Astrocyte of the spinal cord (primary cell): Measurements from ENCODE around the gene KREMEN2.

Experiments
- DNase-seq: peaks from one replicate; pipeline ENCODE4 v3.0.0; 2011; ENCODE audit warnings: low read depth, low spot score
- H3K4me3 ChIP-seq: 2 replicates; pipeline ENCODE4 v1.5.1; 2011; ENCODE audit warnings: low read depth, mild to moderate bottlenecking, low read length, moderate library complexity
- in situ Hi-C: cut with HindIII; loops from 2 replicates; pipeline ENCODE4 v1.10.0; 2017; ENCODE audit warnings: low sequenced_read_pairs
- TF ChIP-seq, protein P1 (sequence below): IDR thresholded peaks from 2 replicates; pipeline ENCODE4 v1.5.1; 2012; ENCODE audit warnings: low read depth, mild to moderate bottlenecking, low read length, inconsistent platforms

The KREMEN2 gene

DNA sequence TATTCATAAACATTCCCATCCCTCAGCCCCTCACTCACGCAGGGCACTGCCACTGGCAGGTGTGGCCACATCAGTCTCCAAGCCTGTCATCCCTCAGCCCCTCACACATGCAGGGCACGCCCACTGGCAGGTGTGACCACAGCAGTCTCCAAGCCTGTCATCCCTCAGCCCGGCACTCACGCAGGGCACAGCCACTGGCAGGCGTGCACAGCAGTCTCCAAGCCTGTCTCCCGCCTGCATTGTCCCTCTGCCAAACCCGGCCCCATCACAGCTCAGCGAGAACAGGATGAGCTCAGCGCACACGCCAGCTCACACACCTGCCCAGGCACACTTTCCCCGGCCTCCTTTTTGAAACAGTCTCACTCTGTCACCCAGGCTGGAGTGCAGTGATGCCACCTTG lies 11.4 kb upstream of the KREMEN2 start:
- DNase-seq: no peak
- TF ChIP-seq, protein P1, sequence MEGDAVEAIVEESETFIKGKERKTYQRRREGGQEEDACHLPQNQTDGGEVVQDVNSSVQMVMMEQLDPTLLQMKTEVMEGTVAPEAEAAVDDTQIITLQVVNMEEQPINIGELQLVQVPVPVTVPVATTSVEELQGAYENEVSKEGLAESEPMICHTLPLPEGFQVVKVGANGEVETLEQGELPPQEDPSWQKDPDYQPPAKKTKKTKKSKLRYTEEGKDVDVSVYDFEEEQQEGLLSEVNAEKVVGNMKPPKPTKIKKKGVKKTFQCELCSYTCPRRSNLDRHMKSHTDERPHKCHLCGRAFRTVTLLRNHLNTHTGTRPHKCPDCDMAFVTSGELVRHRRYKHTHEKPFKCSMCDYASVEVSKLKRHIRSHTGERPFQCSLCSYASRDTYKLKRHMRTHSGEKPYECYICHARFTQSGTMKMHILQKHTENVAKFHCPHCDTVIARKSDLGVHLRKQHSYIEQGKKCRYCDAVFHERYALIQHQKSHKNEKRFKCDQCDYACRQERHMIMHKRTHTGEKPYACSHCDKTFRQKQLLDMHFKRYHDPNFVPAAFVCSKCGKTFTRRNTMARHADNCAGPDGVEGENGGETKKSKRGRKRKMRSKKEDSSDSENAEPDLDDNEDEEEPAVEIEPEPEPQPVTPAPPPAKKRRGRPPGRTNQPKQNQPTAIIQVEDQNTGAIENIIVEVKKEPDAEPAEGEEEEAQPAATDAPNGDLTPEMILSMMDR: no peak
- in situ Hi-C loops: no loop called here
- H3K4me3 ChIP-seq: no peak overlapping the region

DNA sequence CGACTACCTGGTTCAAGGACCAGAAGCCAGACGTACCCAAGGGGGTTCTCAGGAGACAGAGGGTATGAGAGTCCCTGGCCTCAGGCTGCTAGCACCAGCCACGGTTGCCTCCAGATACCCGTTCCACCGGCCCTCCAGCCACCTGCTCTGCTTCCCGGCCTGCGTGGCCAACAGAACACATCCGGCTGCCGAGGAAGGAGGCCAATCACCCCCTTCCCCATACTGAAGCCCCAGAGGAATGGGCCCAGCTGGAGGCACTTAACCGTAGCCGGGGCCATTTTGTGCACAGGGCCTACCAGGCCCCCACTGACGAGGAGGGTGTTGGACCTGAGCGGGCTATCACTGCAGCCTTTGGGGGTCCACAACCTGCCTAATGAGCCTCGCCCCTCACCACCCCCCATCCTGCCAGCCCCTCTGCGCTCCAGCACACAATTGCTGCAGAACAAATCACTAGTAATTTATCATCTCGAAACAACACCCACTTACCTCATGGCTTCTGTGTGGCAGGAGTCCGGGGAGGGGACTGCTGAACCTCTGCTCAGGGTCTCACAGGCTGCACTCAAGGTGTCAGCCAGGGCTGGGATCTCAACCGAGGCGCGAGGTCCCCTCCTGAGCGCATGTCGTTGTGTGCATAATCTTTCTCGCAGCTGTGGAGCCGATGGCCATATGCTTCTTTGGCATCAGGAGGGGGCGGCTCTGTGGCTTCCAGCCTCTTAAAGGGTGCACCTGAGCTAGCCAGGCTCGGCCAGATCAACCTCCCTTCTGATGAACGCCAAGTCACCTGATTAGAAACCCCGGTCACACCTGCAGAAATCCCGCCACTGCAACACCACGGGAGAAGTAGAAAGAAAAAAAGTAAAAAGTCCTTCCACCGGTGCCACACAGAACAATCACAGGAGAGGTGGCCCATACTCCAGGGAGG lies 10.1 kb upstream of the KREMEN2 start:
- no peak for DNase-seq
- TF ChIP-seq, protein P1: no peak
- no peak overlapping the region for H3K4me3 ChIP-seq
- in situ Hi-C loops: no loop called here

GRCh38 chr16:2954656-2955381 lies 9.3 kb upstream of the KREMEN2 start:
- no peak overlapping the region for H3K4me3 ChIP-seq
- TF ChIP-seq, protein P1: no peak
- in situ Hi-C loops: no loop called here
- DNase-seq: no peak

DNA sequence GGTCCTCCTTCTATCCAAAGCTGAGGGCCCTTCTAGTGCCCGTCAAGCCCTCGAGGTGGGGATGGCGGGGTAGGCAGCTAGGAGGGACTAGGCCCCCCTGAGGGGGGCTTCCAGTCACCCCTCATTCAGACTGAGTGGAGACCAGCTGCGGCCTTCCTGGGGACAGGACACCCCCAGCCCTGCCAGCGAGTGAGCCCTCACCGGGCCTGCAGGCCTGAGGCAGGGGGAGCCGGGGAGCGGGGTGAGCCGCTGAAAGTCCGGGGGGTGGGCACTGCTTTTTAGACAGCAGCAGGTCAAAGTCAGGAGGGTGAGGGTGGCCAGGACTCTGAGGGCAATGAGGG lies 8.7 kb upstream of the KREMEN2 start:
- H3K4me3 ChIP-seq: no peak overlapping the region
- in situ Hi-C loops: no loop called here
- TF ChIP-seq, protein P1: no peak
- no peak for DNase-seq

DNA sequence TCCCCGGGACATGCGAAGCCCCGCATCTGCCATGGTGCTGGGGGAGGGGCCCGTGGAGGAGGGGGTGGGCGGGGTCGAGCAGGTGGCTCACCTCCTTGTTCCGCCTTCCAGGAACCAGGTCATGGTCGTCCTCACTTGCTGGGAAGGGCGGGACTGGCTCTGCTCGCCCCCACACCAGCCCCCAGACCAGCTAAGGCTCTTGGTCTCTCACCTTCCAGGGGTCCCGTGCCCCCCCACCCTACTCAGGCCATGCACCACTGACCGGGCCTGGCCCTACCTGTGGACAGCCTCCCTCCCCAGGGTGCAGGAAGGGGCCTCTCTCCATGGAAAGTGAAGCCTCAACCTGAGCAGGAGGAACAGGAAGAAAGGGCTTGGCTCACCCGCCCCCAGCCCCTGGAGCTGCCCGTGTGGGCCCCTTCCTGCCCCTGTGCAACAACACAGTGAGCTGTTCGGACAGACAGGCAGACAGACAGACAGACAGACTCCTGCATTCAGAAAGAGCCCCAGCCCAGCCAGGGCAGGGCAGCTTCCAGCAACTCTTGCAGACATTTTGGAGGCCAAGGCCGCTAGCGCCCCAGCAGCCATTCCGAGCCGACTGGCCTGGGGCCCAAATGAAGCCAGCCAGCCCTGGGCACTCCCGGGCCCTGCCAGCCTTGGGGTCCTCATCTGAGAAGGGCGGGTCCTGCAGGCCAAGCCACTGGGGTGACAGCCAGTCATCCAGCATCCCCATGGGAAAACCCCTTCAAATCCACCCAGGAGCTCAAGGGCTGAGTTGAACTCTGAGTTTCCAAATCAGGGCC lies 8.1 kb upstream of the KREMEN2 start:
- H3K4me3 ChIP-seq: no peak overlapping the region
- in situ Hi-C loops: no loop called here
- no peak for DNase-seq
- TF ChIP-seq, protein P1: no peak

GRCh38 chr16:2956579-2956956 lies 7.5 kb upstream of the KREMEN2 start:
- TF ChIP-seq, protein P1: no peak
- DNase-seq: no peak
- in situ Hi-C loops: no loop called here
- H3K4me3 ChIP-seq: no peak overlapping the region
